T-helper 2 cell (primary cell): ENCODE results near the gene NCR3LG1.

ENCODE experiments used
- DNase-seq, 5 experiments: peaks; one replicate each; pipeline versions ENCODE4 v3.0.0 to v3.0.0-alpha.2; 2012 to 2022

The NCR3LG1 gene

GRCh38 chr11:17413414-17414316 is 62.1 kb downstream of the NCR3LG1 start:
- no peak for DNase-seq

- DNase-seq, result peak in 1 of 5 experiments; percentile 10
Observed at GRCh38 chr11:17414317-17414737, 62.7 kb downstream of the NCR3LG1 start.

- DNase-seq, result no peak
Observed at GRCh38 chr11:17414992-17415391, 63.4 kb downstream of the NCR3LG1 start.

GRCh38 chr11:17415523-17416104 is 64.0 kb downstream of the NCR3LG1 start:
- DNase-seq, result no peak

GRCh38 chr11:17416492-17416891 is 64.9 kb downstream of the NCR3LG1 start:
- no peak for DNase-seq

GRCh38 chr11:17418444-17419081 is 67.0 kb downstream of the NCR3LG1 start:
- no peak for DNase-seq

- no peak for DNase-seq
Observed at GRCh38 chr11:17421781-17422180, 70.2 kb downstream of the NCR3LG1 start.

- DNase-seq, result no peak
Observed at GRCh38 chr11:17423533-17424310, 72.1 kb downstream of the NCR3LG1 start.

- peak in 1 of 5 experiments; percentile 77 for DNase-seq
Observed at GRCh38 chr11:17426233-17426632, 74.6 kb downstream of the NCR3LG1 start.
